Left lung (tissue), 10 donors: ENCODE results near the gene DGCR8. TPM values are rescaled to one million over a fixed set of nuclear protein-coding genes. Genes with fewer than 3 reads are reported as not detected.
"Not testable (repeated sequence)": the region's sequence is repeated elsewhere in the genome, so short reads cannot be mapped to it uniquely, and the experiment has no call there.

Source experiments
- ATAC-seq: fragments of 200-7000 bp; cut with Tn5 transposase; one replicate; pipeline ENCODE4 v1.9.1; 2020; ENCODE audit warnings: moderate library complexity
- DNase-seq, 4 donors: peaks; one replicate each; pipeline ENCODE4 v3.0.0-alpha.2; 2013 to 2020
- H3K27ac ChIP-seq, 2 donors: fragments of 200-600 bp; sonication (generic) in 1 of 2; one replicate each; pipeline versions ENCODE4 v1.5.0 to v1.8.0; 2020 to 2021
- H3K27me3 ChIP-seq, 2 donors: fragments of 200-600 bp; sonication (generic) in 1 of 2; one replicate each; pipeline versions ENCODE4 v1.5.0 to v1.8.0; 2020 to 2021
- H3K36me3 ChIP-seq, 2 donors: fragments of 200-600 bp; sonication (generic) in 1 of 2; one replicate each; pipeline versions ENCODE4 v1.5.0 to v1.8.0; 2020 to 2021
- H3K4me1 ChIP-seq, 2 donors: fragments of 200-600 bp; one replicate each; pipeline ENCODE4 v1.8.0; 2021
- H3K4me3 ChIP-seq, 2 donors: fragments of 200-600 bp; sonication (generic) in 1 of 2; one replicate each; pipeline versions ENCODE4 v1.5.0 to v1.8.0; 2020 to 2021; ENCODE audit warnings: mild to moderate bottlenecking in 1 of 2
- H3K9me3 ChIP-seq, 2 donors: fragments of 200-600 bp; sonication (generic) in 1 of 2; one replicate each; pipeline versions ENCODE4 v1.5.0 to v1.8.0; 2020 to 2021
- CTCF ChIP-seq, 2 donors: fragments of 200-600 bp; sonication (generic) in 1 of 2; IDR thresholded peaks; one replicate each; pipeline versions ENCODE4 v1.5.0 to v1.8.0; 2021; ENCODE audit warnings: antibody characterized with exemption in 2 of 2
- intact Hi-C, 2 donors: fragments of 100-400 bp; cut with DNase I; formaldehyde crosslinking; loops; one replicate each; pipeline versions ENCODE4 v1.11.2 to v1.14.2; 2022
- polyA plus RNA-seq, 6 donors: library from polyadenylated mRNA; unstranded; fragments of 120-200 nt; gene quantifications; one replicate each; pipeline ENCODE4 v1.2.1, GENCODE V29; 2013; ENCODE audit not compliant: insufficient read length in 6 of 6
- total RNA-seq, 2 donors: library from RNA; stranded (reverse); fragmentation: NEBNext Ultra II Directional; extraction: Animal tissue kit (Norgen Biotek cat#: 25700); gene quantifications; one replicate each; pipeline ENCODE4 v1.2.1, GENCODE V29; 2021
- donor health status: DM: no; HTN: yes; CAD: no.
- donor health status: DM: no; HTN: no; CAD: no.

DGCR8 gene
- total and polyA plus RNA-seq, 8 donors, result 28.9 to 63.2 (median 44.5) TPM

GRCh38 chr22:20066617-20067383 is 13.2 kb upstream of the DGCR8 start:
- no peak for TF ChIP-seq CTCF (IDR thresholded peaks at IDR 0.05)
- H3K9me3 ChIP-seq, result no peaks in the 10 kb centered on the region
- no peaks in the 10 kb centered on the region for H3K27me3 ChIP-seq
- DNase-seq (peak in 1 of 4 donors; percentile 53), ATAC-seq (no peak)
- no peak overlapping the region for H3K4me3 ChIP-seq
- intact Hi-C loops, result no loop called here
- H3K4me1 ChIP-seq, result peaks cover 0 to 2% of the 10 kb centered on the region in 2 donors
- no peak overlapping the region for H3K27ac ChIP-seq
- peaks cover 0 to 45% of the 10 kb centered on the region in 2 donors for H3K36me3 ChIP-seq

GRCh38 chr22:20067384-20067682 is 12.7 kb upstream of the DGCR8 start:
- DNase-seq, intact Hi-C loops, H3K4me1 ChIP-seq, H3K27ac ChIP-seq, H3K27me3 ChIP-seq, ATAC-seq, H3K4me3 ChIP-seq, H3K9me3 ChIP-seq: not testable (repeated sequence)
- peaks cover 0 to 40% of the 10 kb centered on the region in 2 donors for H3K36me3 ChIP-seq

GRCh38 chr22:20068640-20069039 is 11.4 kb upstream of the DGCR8 start:
- Histone ChIP-seq H3K4me3 (no peak overlapping the region), H3K9me3 (no peaks in the 10 kb centered on the region), H3K27me3 (no peaks in the 10 kb centered on the region), H3K36me3 (peaks cover 0 to 26% of the 10 kb centered on the region in 2 donors), H3K27ac (no peak overlapping the region), H3K4me1 (no peaks in the 10 kb centered on the region)
- ATAC-seq (no peak), DNase-seq (no peak)
- intact Hi-C loops, result no loop called here
- no peak for TF ChIP-seq CTCF (IDR thresholded peaks at IDR 0.05)

- no peak overlapping the region for H3K4me3 ChIP-seq
- no peaks in the 10 kb centered on the region for H3K27me3 ChIP-seq
- H3K9me3 ChIP-seq, result no peaks in the 10 kb centered on the region
- no peak for TF ChIP-seq CTCF (IDR thresholded peaks at IDR 0.05)
- intact Hi-C loops, result no loop called here
- DNase-seq (no peak), ATAC-seq (no peak)
- H3K4me1 ChIP-seq, result no peaks in the 10 kb centered on the region
- H3K27ac ChIP-seq, result no peak overlapping the region
- H3K36me3 ChIP-seq, result peaks cover 0 to 18% of the 10 kb centered on the region in 2 donors
These were observed 10.6 kb upstream of the DGCR8 start for GRCh38 chr22:20069331-20070042.

GRCh38 chr22:20071524-20071972 is 8.5 kb upstream of the DGCR8 start:
- intact Hi-C loops, result no loop called here
- H3K27ac ChIP-seq, result no peak overlapping the region
- no peak for ATAC-seq

More at GRCh38 chr22:20071524-20071972, 8.5 kb upstream of the DGCR8 start:
- DNase-seq, result no peak
- H3K27me3 ChIP-seq, result no peaks in the 10 kb centered on the region
- TF ChIP-seq CTCF (IDR thresholded peaks at IDR 0.05), result no peak
- no peaks in the 10 kb centered on the region for H3K4me1 ChIP-seq
- H3K9me3 ChIP-seq, result no peaks in the 10 kb centered on the region
- no peaks in the 10 kb centered on the region for H3K36me3 ChIP-seq
- no peak overlapping the region for H3K4me3 ChIP-seq
